H9 (cell line): ENCODE results near the gene PNKD. TPM values are rescaled to one million over a fixed set of nuclear protein-coding genes. Genes with fewer than 3 reads are reported as not detected.

ENCODE experiments used
- DNase-seq: peaks from one replicate; pipeline ENCODE4 v3.0.0-alpha.2; 2017
- H2AFZ ChIP-seq: one replicate; pipeline ENCODE4 v1.6.1; 2013; ENCODE audit warnings: mild to moderate bottlenecking, low read length, control low read depth, moderate library complexity
- H2AK5ac ChIP-seq: 2 replicates; pipeline ENCODE4 v1.6.1; 2013; ENCODE audit warnings: low read length, control low read depth, mixed read lengths; ENCODE audit not compliant: insufficient read length
- H2BK120ac ChIP-seq: one replicate; pipeline ENCODE4 v1.6.1; 2013; ENCODE audit warnings: low read depth, mild to moderate bottlenecking, low read length, control low read depth, inconsistent platforms; ENCODE audit not compliant: poor library complexity, severe bottlenecking
- H2BK12ac ChIP-seq: 2 replicates; pipeline ENCODE4 v1.6.1; 2013; ENCODE audit warnings: low read length, control low read depth, mixed read lengths, low read depth; ENCODE audit not compliant: insufficient read length
- H2BK15ac ChIP-seq: 2 replicates; pipeline ENCODE4 v1.6.1; 2013; ENCODE audit warnings: low read depth, low read length, control low read depth
- H2BK20ac ChIP-seq: one replicate; pipeline ENCODE4 v1.6.1; 2013; ENCODE audit warnings: low read depth, mild to moderate bottlenecking, low read length, control low read depth, inconsistent platforms; ENCODE audit not compliant: poor library complexity, severe bottlenecking
- H2BK5ac ChIP-seq: 2 replicates; pipeline ENCODE4 v1.6.1; 2013; ENCODE audit warnings: low read length, control low read depth, mixed read lengths; ENCODE audit not compliant: insufficient read length
- H3K14ac ChIP-seq: 2 replicates; pipeline ENCODE4 v1.6.1; 2013; ENCODE audit warnings: low read length, control low read depth; ENCODE audit not compliant: insufficient read depth
- H3K18ac ChIP-seq: 2 replicates; pipeline ENCODE4 v1.6.1; 2013; ENCODE audit warnings: low read depth, mild to moderate bottlenecking, mixed read lengths, low read length, control low read depth; ENCODE audit not compliant: insufficient read length
- H3K23ac ChIP-seq: 2 replicates; pipeline ENCODE4 v1.6.1; 2013; ENCODE audit warnings: low read length, control low read depth, mixed read lengths, low read depth; ENCODE audit not compliant: insufficient read length
- H3K23me2 ChIP-seq: 2 replicates; pipeline ENCODE4 v1.6.1; 2013; ENCODE audit warnings: low read depth, mild to moderate bottlenecking, mixed read lengths, low read length, control low read depth; ENCODE audit not compliant: insufficient read length, poor library complexity, severe bottlenecking
- H3K27ac ChIP-seq: 2 replicates; pipeline ENCODE4 v1.5.1; 2013; ENCODE audit warnings: low read length, control low read depth, mixed read lengths, low read depth; ENCODE audit not compliant: insufficient read length
- H3K27me3 ChIP-seq: 2 replicates; pipeline ENCODE4 v1.6.1; 2013; ENCODE audit warnings: low read length, control low read depth, inconsistent platforms; ENCODE audit not compliant: insufficient read depth
- H3K4ac ChIP-seq: 2 replicates; pipeline ENCODE4 v1.6.1; 2013; ENCODE audit warnings: low read depth, mild to moderate bottlenecking, control low read depth, inconsistent platforms, low read length, moderate library complexity
- H3K4me1 ChIP-seq: 2 replicates; pipeline ENCODE4 v1.6.1; 2013; ENCODE audit warnings: low read length, control low read depth, inconsistent platforms; ENCODE audit not compliant: insufficient read depth
- H3K4me2 ChIP-seq: 2 replicates; pipeline ENCODE4 v1.6.1; 2013; ENCODE audit warnings: low read length, control low read depth, mixed read lengths; ENCODE audit not compliant: insufficient read length, insufficient read depth
- H3K56ac ChIP-seq: 2 replicates; pipeline ENCODE4 v1.6.1; 2013; ENCODE audit warnings: low read depth, mild to moderate bottlenecking, mixed read lengths, low read length, control low read depth; ENCODE audit not compliant: insufficient read length
- H3K79me1 ChIP-seq: 2 replicates; pipeline ENCODE4 v1.6.1; 2013; ENCODE audit warnings: low read depth, mild to moderate bottlenecking, moderate library complexity, low read length, control low read depth, inconsistent platforms; ENCODE audit not compliant: insufficient read depth, poor library complexity, severe bottlenecking
- H3K79me2 ChIP-seq: 2 replicates; pipeline ENCODE4 v1.6.1; 2013; ENCODE audit warnings: low read length, control low read depth, inconsistent platforms; ENCODE audit not compliant: insufficient read depth
- H3K9ac ChIP-seq: 2 replicates; pipeline ENCODE4 v1.6.1; 2013; ENCODE audit warnings: low read length, control low read depth, mixed read lengths; ENCODE audit not compliant: insufficient read length; ENCODE audit errors: extremely low read depth
- H3K9me3 ChIP-seq: one replicate; pipeline ENCODE4 v1.6.1; 2013; ENCODE audit warnings: low read depth, low read length, inconsistent platforms; ENCODE audit not compliant: control insufficient read depth
- H3T11ph ChIP-seq: one replicate; pipeline ENCODE4 v1.6.1; 2013; ENCODE audit warnings: mild to moderate bottlenecking, low read length, control low read depth, inconsistent platforms
- H4K20me1 ChIP-seq: one replicate; pipeline ENCODE4 v1.6.1; 2013; ENCODE audit not compliant: control insufficient read depth, insufficient read length, insufficient read depth
- H4K5ac ChIP-seq: 2 replicates; pipeline ENCODE4 v1.6.1; 2013; ENCODE audit warnings: low read depth, mild to moderate bottlenecking, mixed read lengths, low read length, control low read depth; ENCODE audit not compliant: insufficient read length
- H4K8ac ChIP-seq: replicated peaks from 2 replicates; pipeline ENCODE4 v1.6.1; 2013; ENCODE audit warnings: low read length, control low read depth, mixed read lengths, low read depth; ENCODE audit not compliant: insufficient read length
- H4K91ac ChIP-seq: 2 replicates; pipeline ENCODE4 v1.6.1; 2013; ENCODE audit warnings: low read depth, mild to moderate bottlenecking, moderate library complexity, mixed read lengths, low read length, control low read depth; ENCODE audit not compliant: insufficient read length
- H3K27ac Mint-ChIP-seq, 3 experiments: 2 replicates in 2 of 3; 3 replicates in 1 of 3; pipeline ENCODE4 v1.8.0; 2020 to 2021; ENCODE audit warnings: mixed read lengths in 3 of 3, mild to moderate bottlenecking in 1 of 3, moderate library complexity in 1 of 3
- H3K27me3 Mint-ChIP-seq: 2 replicates; pipeline ENCODE4 v1.8.0; 2021; ENCODE audit warnings: low read depth, mild to moderate bottlenecking, moderate library complexity, mixed read lengths
- H3K36me3 Mint-ChIP-seq, 3 experiments: 2 replicates in 2 of 3; 3 replicates in 1 of 3; pipeline ENCODE4 v1.8.0; 2020 to 2021; ENCODE audit warnings: low read depth in 3 of 3, mixed read lengths in 3 of 3; ENCODE audit not compliant: insufficient read depth in 1 of 3
- H3K4me1 Mint-ChIP-seq, 2 experiments: 2 replicates each; pipeline ENCODE4 v1.8.0; 2020; ENCODE audit warnings: mixed read lengths in 2 of 2
- H3K4me3 Mint-ChIP-seq, 2 experiments: 2 replicates in 1 of 2; 3 replicates in 1 of 2; pipeline ENCODE4 v1.8.0; 2020 to 2021; ENCODE audit warnings: mild to moderate bottlenecking in 2 of 2, mixed read lengths in 2 of 2, moderate library complexity in 1 of 2
- H3K9me3 Mint-ChIP-seq, 2 experiments: 2 replicates in 1 of 2; 3 replicates in 1 of 2; pipeline ENCODE4 v1.8.0; 2020; ENCODE audit warnings: mild to moderate bottlenecking in 2 of 2, mixed read lengths in 2 of 2, moderate library complexity in 1 of 2
- CTCF ChIP-seq: fragments of 200-600 bp; sonication (generic); conservative IDR thresholded peaks from 3 replicates; pipeline ENCODE4 v1.8.0; 2021; ENCODE audit warnings: antibody characterized with exemption, mild to moderate bottlenecking
- WGBS: extraction: QIAGEN DNeasy Blood & Tissue Kit; methylation state at CpG from one replicate; pipeline ENCODE4 v1.1.7; 2013; ENCODE audit warnings: missing lambda C conversion rate, low lambda C conversion rate, mixed read lengths; ENCODE audit not compliant: insufficient read length; ENCODE audit errors: extremely low coverage; 5-methylcytosine and 5-hydroxymethylcytosine counted together
- microRNA-seq: library from miRNA; unstranded; fragments of <30 nt; microRNA quantifications from one replicate; pipeline ENCODE4, GENCODE V29; 2020; ENCODE audit warnings: borderline microRNAs expressed
- total RNA-seq: library from RNA; stranded (reverse); gene quantifications from 2 replicates; pipeline ENCODE4 v1.2.1, GENCODE V29; 2021

Gene PNKD
- total RNA-seq, 1 experiment from 2014 or later = 31.6 TPM

- H2BK120ac ChIP-seq = no peak overlapping the region
- peak overlapping the region; percentile 93 for H3K4me2 ChIP-seq
- peaks cover 26 to 45% of the 10 kb centered on the region in 2 experiments for H3K4me1 Mint-ChIP-seq
- no peaks in the 10 kb centered on the region for H3K9me3 ChIP-seq
- H2AFZ ChIP-seq = peak overlapping the region; percentile 48
- H3K9me3 Mint-ChIP-seq = no peaks in the 10 kb centered on the region; a peak in 1 of 5 replicates
- H2BK20ac ChIP-seq = no peak overlapping the region
- no peaks in the 10 kb centered on the region for H3K79me1 ChIP-seq
- H4K20me1 ChIP-seq = no peaks in the 10 kb centered on the region
- H4K5ac ChIP-seq = no peak overlapping the region
- no peak overlapping the region for H3T11ph ChIP-seq
- no peak overlapping the region for H2BK15ac ChIP-seq
- peaks cover 32% of the 10 kb centered on the region for H3K23me2 ChIP-seq
- peak; percentile 93 for DNase-seq
- peak overlapping the region; percentile 55 for H2BK12ac ChIP-seq
- H3K27ac ChIP-seq = peak overlapping the region; percentile 72
- no peak overlapping the region for H2AK5ac ChIP-seq
- peak overlapping the region; percentile 83 to 89 for H3K4me3 Mint-ChIP-seq
- peak; percentile 96 for TF ChIP-seq CTCF
- H3K9ac ChIP-seq = peak overlapping the region; percentile 32
- H3K4ac ChIP-seq = no peak overlapping the region
- no peaks in the 10 kb centered on the region; the same call in 1 of the 2 replicates for H3K4me1 ChIP-seq
- peaks cover 45% of the 10 kb centered on the region for H3K27me3 Mint-ChIP-seq
- peak overlapping the region; percentile 91 for H3K14ac ChIP-seq
- H4K8ac ChIP-seq = no peak overlapping the region
- H3K36me3 Mint-ChIP-seq = no peaks in the 10 kb centered on the region
- H2BK5ac ChIP-seq = no peak overlapping the region
- H3K23ac ChIP-seq = no peak overlapping the region
- no CpG with 5 or more reads among the region's 57 CpGs for WGBS
- H3K79me2 ChIP-seq = no peaks in the 10 kb centered on the region
- no peak overlapping the region for H4K91ac ChIP-seq
- H3K56ac ChIP-seq = no peak overlapping the region
- peak overlapping the region; percentile 95 for H3K18ac ChIP-seq
- peaks cover 20% of the 10 kb centered on the region for H3K27me3 ChIP-seq
- H3K27ac Mint-ChIP-seq = peak overlapping the region; percentile 97 to 100 (median 97)
Observed at GRCh38 chr2:218395826-218396687, 125.7 kb downstream of the PNKD start.

Small RNAs within 50 kb of the gene (microRNA-seq; reads per million reads assigned to microRNA genes)
- gene MIR6513 (not detected), gene MIR6810 (not detected)

Other genes starting within 250 kb of the PNKD start
- 0.44 and 0.66 TPM in 2 replicates for gene RUFY4, start 201.3 kb upstream of the PNKD start, total RNA-seq
- 0.59 and 0.83 TPM in 2 replicates for gene CXCR2, start 144.5 kb upstream of the PNKD start, total RNA-seq
- gene CXCR1, start 103.6 kb upstream of the PNKD start, total RNA-seq = not detected in 2 replicates
- 197 and 204 TPM in 2 replicates for gene ARPC2, start 53.3 kb upstream of the PNKD start, total RNA-seq
- gene GPBAR1, start 9.5 kb upstream of the PNKD start, total RNA-seq = 0.37 and 0.44 TPM in 2 replicates
- 103 and 106 TPM in 2 replicates for gene AAMP, start 382 bp upstream of the PNKD start, total RNA-seq
- 17.4 and 20.1 TPM in 2 replicates for gene TMBIM1, start 22.0 kb downstream of the PNKD start, total RNA-seq
- not detected in 2 replicates for gene CATIP, start 86.3 kb downstream of the PNKD start, total RNA-seq
- 0.04 and 0.11 TPM in 2 replicates for gene SLC11A1, start 111.8 kb downstream of the PNKD start, total RNA-seq
- gene CTDSP1, start 129.3 kb downstream of the PNKD start, total RNA-seq = 52.3 and 56.6 TPM in 2 replicates
- gene VIL1, start 148.6 kb downstream of the PNKD start, total RNA-seq = 4.0 and 4.2 TPM in 2 replicates